Mesenchymal stem cell (in vitro differentiated cells and primary cell): ENCODE data around the gene DGKH. TPM values are rescaled to one million over a fixed set of nuclear protein-coding genes. Genes with fewer than 3 reads are reported as not detected.

Experiments
- DNase-seq: peaks from one replicate; pipeline ENCODE4 v3.0.0-alpha.2; 2013
- H2AFZ ChIP-seq: one replicate; pipeline ENCODE4 v1.6.1; 2013; ENCODE audit warnings: low read depth, mild to moderate bottlenecking, control low read depth, inconsistent platforms, low read length, moderate library complexity
- H2AK5ac ChIP-seq: 2 replicates; pipeline ENCODE4 v1.6.1; 2013; ENCODE audit warnings: low read length, moderate library complexity, mild to moderate bottlenecking, inconsistent platforms; ENCODE audit not compliant: severe bottlenecking
- H2BK120ac ChIP-seq: one replicate; pipeline ENCODE4 v1.6.1; 2013; ENCODE audit warnings: low read depth, mild to moderate bottlenecking, inconsistent platforms, low read length, moderate library complexity
- H2BK12ac ChIP-seq, 2 experiments: one replicate each; pipeline ENCODE4 v1.6.1; 2013; ENCODE audit warnings: inconsistent platforms in 2 of 2, low read length in 2 of 2, mild to moderate bottlenecking in 2 of 2, moderate library complexity in 2 of 2, control low read depth in 1 of 2
- H2BK15ac ChIP-seq: one replicate; pipeline ENCODE4 v1.6.1; 2013; ENCODE audit warnings: mild to moderate bottlenecking, low read depth, inconsistent platforms; ENCODE audit not compliant: poor library complexity, severe bottlenecking
- H2BK5ac ChIP-seq: 2 replicates; pipeline ENCODE4 v1.6.1; 2013; ENCODE audit warnings: low read depth, mild to moderate bottlenecking, low read length, control low read depth, inconsistent platforms; ENCODE audit not compliant: poor library complexity, severe bottlenecking
- H3K14ac ChIP-seq, 2 experiments: one replicate each; pipeline ENCODE4 v1.6.1; 2013; ENCODE audit warnings: inconsistent platforms in 2 of 2, low read length in 2 of 2, control low read depth in 1 of 2, mild to moderate bottlenecking in 1 of 2, moderate library complexity in 1 of 2
- H3K18ac ChIP-seq, 2 experiments: one replicate each; pipeline ENCODE4 v1.6.1; 2013; ENCODE audit warnings: inconsistent platforms in 2 of 2, low read length in 2 of 2, control low read depth in 1 of 2, low read depth in 1 of 2, mild to moderate bottlenecking in 1 of 2
- H3K23ac ChIP-seq, 2 experiments: one replicate each; pipeline ENCODE4 v1.6.1; 2013; ENCODE audit warnings: inconsistent platforms in 2 of 2, low read length in 2 of 2, mild to moderate bottlenecking in 2 of 2, moderate library complexity in 2 of 2, control low read depth in 1 of 2
- H3K27ac ChIP-seq: 2 replicates; pipeline ENCODE4 v1.5.1; 2013; ENCODE audit warnings: mild to moderate bottlenecking, moderate library complexity, low read length, control low read depth, inconsistent platforms; ENCODE audit not compliant: poor library complexity, severe bottlenecking
- H3K27me3 ChIP-seq, 2 experiments: 2 replicates each; pipeline versions ENCODE4 v1.6.1 to v1.7.0; 2013; ENCODE audit warnings: low read length in 2 of 2, mild to moderate bottlenecking in 2 of 2, moderate library complexity in 2 of 2, control low read depth in 1 of 2, inconsistent platforms in 1 of 2; ENCODE audit not compliant: control insufficient read depth in 1 of 2, insufficient read depth in 1 of 2
- H3K36me3 ChIP-seq, 2 experiments: 2 replicates each; pipeline versions ENCODE4 v1.6.1 to v1.7.0; 2013; ENCODE audit warnings: low read length in 2 of 2, control low read depth in 1 of 2, inconsistent platforms in 1 of 2, low read depth in 1 of 2, mild to moderate bottlenecking in 1 of 2; ENCODE audit not compliant: insufficient read depth in 2 of 2, control insufficient read depth in 1 of 2
- H3K4ac ChIP-seq, 2 experiments: one replicate each; pipeline ENCODE4 v1.6.1; 2013; ENCODE audit warnings: inconsistent platforms in 2 of 2, low read length in 2 of 2, mild to moderate bottlenecking in 2 of 2, moderate library complexity in 2 of 2, control low read depth in 1 of 2, low read depth in 1 of 2
- H3K4me1 ChIP-seq: 2 replicates; pipeline ENCODE4 v1.6.1; 2013; ENCODE audit warnings: low read depth, low read length, control low read depth; ENCODE audit not compliant: control insufficient read depth, insufficient read depth
- H3K4me2 ChIP-seq: 2 replicates; pipeline ENCODE4 v1.6.1; 2013; ENCODE audit warnings: low read length, mild to moderate bottlenecking, inconsistent platforms; ENCODE audit not compliant: poor library complexity, severe bottlenecking
- H3K4me3 ChIP-seq, 2 experiments: 2 replicates each; pipeline versions ENCODE4 v1.5.1 to v1.7.0; 2013; ENCODE audit warnings: low read length in 2 of 2, mild to moderate bottlenecking in 2 of 2, control low read depth in 1 of 2, low read depth in 1 of 2; ENCODE audit not compliant: insufficient read depth in 1 of 2
- H3K79me1 ChIP-seq: replicated peaks from 2 replicates; pipeline ENCODE4 v1.6.1; 2013; ENCODE audit warnings: mild to moderate bottlenecking, control low read depth, low read length, inconsistent platforms; ENCODE audit not compliant: poor library complexity, severe bottlenecking
- H3K9ac ChIP-seq: 2 replicates; pipeline ENCODE4 v1.7.0; 2013; ENCODE audit warnings: mild to moderate bottlenecking, low read length, moderate library complexity
- H3K9me3 ChIP-seq: 2 replicates; pipeline ENCODE4 v1.7.0; 2013; ENCODE audit warnings: mild to moderate bottlenecking, low read length; ENCODE audit not compliant: control insufficient read depth
- H4K8ac ChIP-seq: one replicate; pipeline ENCODE4 v1.6.1; 2013; ENCODE audit warnings: inconsistent platforms, mild to moderate bottlenecking, low read length, moderate library complexity
- H4K91ac ChIP-seq: one replicate; pipeline ENCODE4 v1.6.1; 2013; ENCODE audit warnings: mild to moderate bottlenecking, low read length, inconsistent platforms
- WGBS: methylation state at CpG from one replicate; pipeline ENCODE4 v1.1.7; 2013; ENCODE audit warnings: mixed read lengths; 5-methylcytosine and 5-hydroxymethylcytosine counted together
- small RNA-seq: library from polyadenylated mRNA; stranded (forward); fragments of <200 nt; extraction: miRNeasy Mini kit (QIAGEN cat#:217004); gene quantifications from one replicate; pipeline ENCODE3, GENCODE V24; 2013; ENCODE audit warnings: low read depth

The DGKH gene

DNA sequence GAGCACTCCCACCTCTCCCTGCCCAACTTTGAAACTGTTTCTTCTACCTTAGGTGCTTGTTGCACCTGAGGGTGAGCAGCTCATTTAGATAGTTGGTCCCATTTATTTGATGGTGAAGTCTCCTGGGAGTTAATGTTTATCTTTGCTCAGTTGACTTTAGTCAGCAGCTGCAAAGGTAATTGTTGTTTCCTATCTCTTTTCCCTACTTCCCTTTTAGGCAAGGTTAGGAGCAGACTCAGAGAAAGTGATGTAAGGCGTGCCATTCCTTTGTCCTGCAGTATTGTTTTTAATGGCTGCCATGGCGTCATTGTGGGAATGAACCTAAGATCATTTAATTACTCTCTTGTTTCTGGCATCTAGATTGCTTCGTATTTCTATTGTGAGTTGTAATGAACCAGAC is 235.1 kb downstream of the DGKH start:
- no peak for DNase-seq
- no peak overlapping the region for H3K9ac ChIP-seq
- no peaks in the 10 kb centered on the region for H3K27me3 ChIP-seq
- H2AK5ac ChIP-seq: no peak overlapping the region
- no peak overlapping the region for H3K4me2 ChIP-seq
- H3K4me1 ChIP-seq: no peaks in the 10 kb centered on the region
- no peak overlapping the region for H3K4me3 ChIP-seq
- no peak overlapping the region for H2BK15ac ChIP-seq
- H3K18ac ChIP-seq: no peak overlapping the region
- H3K27ac ChIP-seq: no peak overlapping the region
- no peak overlapping the region for H3K23ac ChIP-seq
- H3K79me1 ChIP-seq: peaks cover 8% of the 10 kb centered on the region
- H3K4ac ChIP-seq: no peak overlapping the region
- no peak overlapping the region for H4K8ac ChIP-seq
- H3K14ac ChIP-seq: no peak overlapping the region
- H3K9me3 ChIP-seq: no peaks in the 10 kb centered on the region
- H2AFZ ChIP-seq: no peak overlapping the region
- no peak overlapping the region for H2BK5ac ChIP-seq
- WGBS: 94% methylated on average over 2 of the region's 3 CpGs
- peaks cover 4 to 27% of the 10 kb centered on the region in 2 experiments for H3K36me3 ChIP-seq
- H2BK12ac ChIP-seq: no peak overlapping the region
- H2BK120ac ChIP-seq: no peak overlapping the region
- H4K91ac ChIP-seq: no peak overlapping the region

- H2BK15ac ChIP-seq: no peak overlapping the region
- no peak overlapping the region for H2AFZ ChIP-seq
- no peak overlapping the region for H4K91ac ChIP-seq
- H3K23ac ChIP-seq: no peak overlapping the region
- no peak overlapping the region for H3K14ac ChIP-seq
- H3K27me3 ChIP-seq: no peaks in the 10 kb centered on the region
- no peak overlapping the region for H3K4ac ChIP-seq
- H3K4me3 ChIP-seq: no peak overlapping the region
- DNase-seq: no peak
- 79% methylated on average over 2 of the region's 3 CpGs for WGBS
- H2BK5ac ChIP-seq: no peak overlapping the region
- no peaks in the 10 kb centered on the region for H3K4me1 ChIP-seq
- no peak overlapping the region for H3K27ac ChIP-seq
- H3K18ac ChIP-seq: no peak overlapping the region
- no peak overlapping the region for H2BK120ac ChIP-seq
- H4K8ac ChIP-seq: no peak overlapping the region
- H2BK12ac ChIP-seq: no peak overlapping the region
- H3K79me1 ChIP-seq: peaks cover 10% of the 10 kb centered on the region
- H3K9ac ChIP-seq: no peak overlapping the region
- H3K4me2 ChIP-seq: no peak overlapping the region
- no peak overlapping the region for H2AK5ac ChIP-seq
- H3K9me3 ChIP-seq: no peaks in the 10 kb centered on the region
- H3K36me3 ChIP-seq: peaks cover 4 to 32% of the 10 kb centered on the region in 2 experiments
Observed at GRCh38 chr13:42284068-42284467, 235.6 kb downstream of the DGKH start.

Small RNA genes within 50 kb of the gene (small RNA-seq; reads per million reads assigned to genes)
- gene RPS28P8: not detected
